Adrenal gland (tissue), 5 donors: ENCODE measurements around the gene PAX5.

Experiments used
- POLR2A ChIP-seq, 2 donors: fragments of 450-650 bp; IDR thresholded peaks; one replicate each; pipeline ENCODE4 v1.6.1; 2017; ENCODE audit warnings: antibody characterized with exemption in 2 of 2, mild to moderate bottlenecking in 2 of 2, moderate library complexity in 1 of 2
- TF ChIP-seq, protein P1 (sequence below), 6 experiments: fragments of 450-650 bp in 4 of 6; fragments of 200-600 bp in 2 of 6; sonication (generic) in 1 of 6; IDR thresholded peaks; 1 replicate in 5 of 6; 2 replicates in 1 of 6; pipeline versions ENCODE4 v1.5.1 to v1.8.0; 2016 to 2021; ENCODE audit warnings: antibody characterized with exemption in 6 of 6, mild to moderate bottlenecking in 2 of 6, moderate library complexity in 1 of 6
- donor health status: DM: no; HTN: no; CAD: no.

DNA sequence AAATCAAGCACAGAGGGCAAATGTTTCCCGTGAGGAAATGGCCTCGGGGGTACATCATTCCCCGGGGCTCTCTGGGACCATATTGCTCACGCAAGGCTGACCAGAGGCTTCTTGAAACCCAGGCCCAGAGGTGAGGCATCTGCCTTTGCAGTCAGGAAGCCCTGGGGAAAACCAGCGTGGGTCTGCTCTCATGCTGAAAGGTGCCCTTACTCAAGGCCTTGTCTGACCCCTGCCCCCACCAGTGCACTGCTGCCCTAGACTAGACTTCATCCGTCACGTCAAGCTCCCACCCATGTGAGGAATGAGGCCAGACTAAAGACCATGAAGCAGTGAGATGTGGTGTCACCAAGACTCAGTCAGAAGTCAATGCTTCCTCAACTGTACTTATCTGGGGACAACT, 66.1 kb downstream of the PAX5 start:
- TF ChIP-seq, protein P1, sequence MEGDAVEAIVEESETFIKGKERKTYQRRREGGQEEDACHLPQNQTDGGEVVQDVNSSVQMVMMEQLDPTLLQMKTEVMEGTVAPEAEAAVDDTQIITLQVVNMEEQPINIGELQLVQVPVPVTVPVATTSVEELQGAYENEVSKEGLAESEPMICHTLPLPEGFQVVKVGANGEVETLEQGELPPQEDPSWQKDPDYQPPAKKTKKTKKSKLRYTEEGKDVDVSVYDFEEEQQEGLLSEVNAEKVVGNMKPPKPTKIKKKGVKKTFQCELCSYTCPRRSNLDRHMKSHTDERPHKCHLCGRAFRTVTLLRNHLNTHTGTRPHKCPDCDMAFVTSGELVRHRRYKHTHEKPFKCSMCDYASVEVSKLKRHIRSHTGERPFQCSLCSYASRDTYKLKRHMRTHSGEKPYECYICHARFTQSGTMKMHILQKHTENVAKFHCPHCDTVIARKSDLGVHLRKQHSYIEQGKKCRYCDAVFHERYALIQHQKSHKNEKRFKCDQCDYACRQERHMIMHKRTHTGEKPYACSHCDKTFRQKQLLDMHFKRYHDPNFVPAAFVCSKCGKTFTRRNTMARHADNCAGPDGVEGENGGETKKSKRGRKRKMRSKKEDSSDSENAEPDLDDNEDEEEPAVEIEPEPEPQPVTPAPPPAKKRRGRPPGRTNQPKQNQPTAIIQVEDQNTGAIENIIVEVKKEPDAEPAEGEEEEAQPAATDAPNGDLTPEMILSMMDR (IDR thresholded peaks at IDR 0.05) = no peak
- no peak for TF ChIP-seq POLR2A (IDR thresholded peaks at IDR 0.05)
